ENCODE results near the gene CYB5RL. TPM values are rescaled to one million over a fixed set of nuclear protein-coding genes. Genes with fewer than 3 reads are reported as not detected.

The CYB5RL gene
- total RNA-seq, 4 donors from 2014 or later, result 2.2 to 4.7 (median 3.0) TPM

DNA sequence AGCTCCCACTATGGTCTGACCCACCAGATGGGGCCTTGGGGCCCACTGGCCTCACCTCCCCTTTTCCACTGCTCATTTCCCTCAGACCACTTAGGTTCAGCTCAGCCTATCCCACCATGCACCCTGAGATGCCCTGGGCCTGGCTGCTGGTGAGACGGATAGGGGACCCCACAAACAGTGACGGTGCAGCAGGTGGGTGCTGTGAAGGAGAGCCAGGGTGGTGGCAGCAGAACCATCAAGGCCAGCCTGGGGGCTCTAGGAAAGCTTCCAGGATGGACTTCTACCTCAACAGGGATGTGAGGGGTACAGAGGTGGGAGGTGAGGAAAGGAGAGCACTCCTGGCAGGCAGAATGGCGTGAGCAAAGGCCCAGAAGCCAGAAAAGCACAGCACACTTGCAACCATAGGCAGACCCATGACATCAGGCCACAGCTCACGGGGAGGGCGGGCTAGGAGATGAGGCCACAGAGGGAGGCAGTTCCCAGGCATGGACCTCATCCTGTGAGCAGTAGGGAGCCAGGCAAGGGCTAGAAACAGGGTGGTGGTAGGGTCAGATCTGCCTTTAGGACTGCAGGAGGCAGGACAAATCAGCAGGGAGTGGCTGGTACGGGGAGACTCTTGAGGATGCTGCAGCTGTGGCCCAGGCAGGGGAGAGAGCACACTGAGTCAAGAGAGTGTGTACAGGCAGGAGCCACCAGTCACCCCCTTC lies 23.1 kb downstream of the CYB5RL start:
- H3K4me1 ChIP-seq, result no peaks in the 10 kb centered on the region
- H3K27me3 ChIP-seq, result no peaks in the 10 kb centered on the region
- no peaks in the 10 kb centered on the region for H3K9me3 ChIP-seq
- 92% methylated on average over 3 of the region's 6 CpGs; no CpG with 5 or more reads in 1 of the 2 donors for WGBS, 2 donors
- no peak overlapping the region for H3K27ac ChIP-seq
- DNase-seq, result no peak
- TF ChIP-seq, protein P1, sequence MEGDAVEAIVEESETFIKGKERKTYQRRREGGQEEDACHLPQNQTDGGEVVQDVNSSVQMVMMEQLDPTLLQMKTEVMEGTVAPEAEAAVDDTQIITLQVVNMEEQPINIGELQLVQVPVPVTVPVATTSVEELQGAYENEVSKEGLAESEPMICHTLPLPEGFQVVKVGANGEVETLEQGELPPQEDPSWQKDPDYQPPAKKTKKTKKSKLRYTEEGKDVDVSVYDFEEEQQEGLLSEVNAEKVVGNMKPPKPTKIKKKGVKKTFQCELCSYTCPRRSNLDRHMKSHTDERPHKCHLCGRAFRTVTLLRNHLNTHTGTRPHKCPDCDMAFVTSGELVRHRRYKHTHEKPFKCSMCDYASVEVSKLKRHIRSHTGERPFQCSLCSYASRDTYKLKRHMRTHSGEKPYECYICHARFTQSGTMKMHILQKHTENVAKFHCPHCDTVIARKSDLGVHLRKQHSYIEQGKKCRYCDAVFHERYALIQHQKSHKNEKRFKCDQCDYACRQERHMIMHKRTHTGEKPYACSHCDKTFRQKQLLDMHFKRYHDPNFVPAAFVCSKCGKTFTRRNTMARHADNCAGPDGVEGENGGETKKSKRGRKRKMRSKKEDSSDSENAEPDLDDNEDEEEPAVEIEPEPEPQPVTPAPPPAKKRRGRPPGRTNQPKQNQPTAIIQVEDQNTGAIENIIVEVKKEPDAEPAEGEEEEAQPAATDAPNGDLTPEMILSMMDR (IDR thresholded peaks at IDR 0.05), result no peak
- TF ChIP-seq POLR2A (IDR thresholded peaks at IDR 0.05), result no peak
- intact Hi-C loops (cut with DNase I), result no loop called here
- H3K4me3 ChIP-seq, result no peak overlapping the region
- H3K36me3 ChIP-seq, result peaks cover 0 to 39% (median 0%) of the 10 kb centered on the region in 3 donors

GRCh38 chr1:54174106-54174505 lies 25.7 kb downstream of the CYB5RL start:
- H3K4me1 ChIP-seq, result peaks cover 0 to 1% (median 0%) of the 10 kb centered on the region in 3 donors
- no peaks in the 10 kb centered on the region for H3K9me3 ChIP-seq
- DNase-seq, result no peak
- intact Hi-C loops (cut with DNase I), result no loop called here
- H3K27me3 ChIP-seq, result no peaks in the 10 kb centered on the region
- H3K4me3 ChIP-seq, result no peak overlapping the region
- peaks cover 0 to 24% (median 0%) of the 10 kb centered on the region in 3 donors for H3K36me3 ChIP-seq
- whole genome bisulfite sequencing, 2 donors, result 72 to 83% methylated on average over 1 to 4 of the region's 4 CpGs
- no peak overlapping the region for H3K27ac ChIP-seq
- TF ChIP-seq, protein P1 (IDR thresholded peaks at IDR 0.05), result no peak
- TF ChIP-seq POLR2A (IDR thresholded peaks at IDR 0.05), result no peak

GRCh38 chr1:54173681-54174080 lies 26.1 kb downstream of the CYB5RL start:
- Histone ChIP-seq H3K36me3 (peaks cover 0 to 19% (median 0%) of the 10 kb centered on the region in 3 donors), H3K4me3 (no peak overlapping the region), H3K9me3 (no peaks in the 10 kb centered on the region), H3K4me1 (peaks cover 0 to 5% (median 0%) of the 10 kb centered on the region in 3 donors), H3K27ac (no peak overlapping the region), H3K27me3 (no peaks in the 10 kb centered on the region)
- WGBS, 2 donors, result 77 to 80% methylated on average over 6 to 9 of the region's 9 CpGs
- intact Hi-C loops (cut with DNase I), result no loop called here
- DNase-seq, result no peak
- TF ChIP-seq POLR2A (IDR thresholded peaks at IDR 0.05), result no peak
- TF ChIP-seq, protein P1 (IDR thresholded peaks at IDR 0.05), result no peak

GRCh38 chr1:54172614-54173599 lies 26.9 kb downstream of the CYB5RL start:
- 74 to 81% methylated on average over 8 to 10 of the region's 10 CpGs for WGBS, 2 donors
- TF ChIP-seq POLR2A (IDR thresholded peaks at IDR 0.05), result no peak
- TF ChIP-seq, protein P1 (IDR thresholded peaks at IDR 0.05), result no peak
- H3K27me3 ChIP-seq, result no peaks in the 10 kb centered on the region

More at GRCh38 chr1:54172614-54173599, 26.9 kb downstream of the CYB5RL start:
- Histone ChIP-seq H3K4me3 (no peak overlapping the region), H3K4me1 (peaks cover 5 to 13% (median 7%) of the 10 kb centered on the region in 3 donors), H3K9me3 (no peaks in the 10 kb centered on the region), H3K36me3 (peaks cover 0 to 12% (median 0%) of the 10 kb centered on the region in 3 donors), H3K27ac (peak overlapping the region in 1 of 4 donors; percentile 14)
- no peak for DNase-seq
- intact Hi-C loops (cut with DNase I), result no loop called here

Measured in esophagus squamous epithelium (tissue), 5 donors.